CD4-positive, alpha-beta memory T cell (primary cell): Measurements from ENCODE around the gene ENSA. TPM values are rescaled to one million over a fixed set of nuclear protein-coding genes. Genes with fewer than 3 reads are reported as not detected.

ENCODE experiments used
- CTCF ChIA-PET: fragments of 350-600 bp; sonication (Branson Sonifier 250); formaldehyde crosslinking; loops from one replicate; lab custom pipeline; 2021; ENCODE audit warnings: inconsistent platforms; ENCODE audit not compliant: partially characterized antibody; lab: Charles Lee
- POLR2A ChIA-PET: fragments of 350-600 bp; sonication (Branson Sonifier 250); formaldehyde crosslinking; loops from one replicate; lab custom pipeline; 2021; ENCODE audit not compliant: partially characterized antibody; lab: Charles Lee
- DNase-seq, 5 donors: peaks; one replicate each; pipeline versions ENCODE4 v3.0.0 to v3.0.0-alpha.2; 2020 to 2022; ENCODE audit warnings: mixed read lengths in 1 of 5
- H3K27ac ChIP-seq: one replicate; pipeline ENCODE4 v1.7.0; 2013; ENCODE audit warnings: low read depth, low read length
- H3K27me3 ChIP-seq: 2 replicates; pipeline ENCODE4 v1.7.0; 2013; ENCODE audit warnings: mild to moderate bottlenecking, low read length, moderate library complexity; ENCODE audit not compliant: insufficient read depth
- H3K36me3 ChIP-seq: 2 replicates; pipeline ENCODE4 v1.7.0; 2013; ENCODE audit warnings: mild to moderate bottlenecking, low read length, moderate library complexity; ENCODE audit not compliant: insufficient read depth
- H3K4me1 ChIP-seq: 2 replicates; pipeline ENCODE4 v1.7.0; 2013; ENCODE audit warnings: mild to moderate bottlenecking, low read length, moderate library complexity; ENCODE audit not compliant: insufficient read depth
- H3K4me3 ChIP-seq, 2 donors: one replicate each; pipeline ENCODE4 v1.7.0; 2013; ENCODE audit warnings: low read length in 2 of 2, mild to moderate bottlenecking in 1 of 2
- H3K9me3 ChIP-seq, 2 donors: one replicate each; pipeline ENCODE4 v1.7.0; 2013; ENCODE audit warnings: low read length in 2 of 2, control low read depth in 1 of 2; ENCODE audit not compliant: control insufficient read depth in 1 of 2
- H3K27ac Mint-ChIP-seq, 7 donors: one replicate each; pipeline ENCODE4 v1.8.0; 2020 to 2021; ENCODE audit warnings: mixed read lengths in 7 of 7, mild to moderate bottlenecking in 6 of 7, inconsistent platforms in 3 of 7, moderate library complexity in 3 of 7
- H3K27me3 Mint-ChIP-seq, 2 donors: one replicate each; pipeline ENCODE4 v1.8.0; 2020 to 2021; ENCODE audit warnings: mixed read lengths in 2 of 2
- H3K36me3 Mint-ChIP-seq, 2 donors: one replicate each; pipeline ENCODE4 v1.8.0; 2020 to 2021; ENCODE audit warnings: mixed read lengths in 2 of 2, inconsistent platforms in 1 of 2, mild to moderate bottlenecking in 1 of 2
- H3K4me1 Mint-ChIP-seq, 4 donors: one replicate each; pipeline ENCODE4 v1.8.0; 2020 to 2021; ENCODE audit warnings: mixed read lengths in 4 of 4, mild to moderate bottlenecking in 1 of 4
- H3K4me3 Mint-ChIP-seq, 8 donors: one replicate each; pipeline ENCODE4 v1.8.0; 2020 to 2021; ENCODE audit warnings: mixed read lengths in 8 of 8, mild to moderate bottlenecking in 7 of 8, moderate library complexity in 6 of 8, inconsistent platforms in 3 of 8
- H3K9me3 Mint-ChIP-seq, 8 donors: one replicate each; pipeline ENCODE4 v1.8.0; 2020 to 2021; ENCODE audit warnings: mixed read lengths in 8 of 8, mild to moderate bottlenecking in 5 of 8, inconsistent platforms in 3 of 8, moderate library complexity in 1 of 8
- intact Hi-C: fragments of 100-400 bp; cut with micrococcal nuclease; formaldehyde crosslinking; loops from one replicate; pipeline ENCODE4 v1.15.1; 2023
- polyA plus RNA-seq, 2 donors: library from polyadenylated mRNA; unstranded; fragments of 300-500 nt; fragmentation: Illumina TruSeq; gene quantifications; one replicate each; pipeline ENCODE4 v1.2.3, GENCODE V29; 2021
- total RNA-seq, 2 experiments: library from RNA; stranded (reverse); gene quantifications; one replicate each; pipeline ENCODE4 v1.2.3, GENCODE V29; 2021

ENSA gene
- total RNA-seq (100 to 1,000 TPM in 1 of 2 experiments, 10 to 100 TPM in 1; 99.7 to 101 TPM), polyA plus RNA-seq (10 to 100 TPM; 52.4 to 55.2 TPM)

DNA sequence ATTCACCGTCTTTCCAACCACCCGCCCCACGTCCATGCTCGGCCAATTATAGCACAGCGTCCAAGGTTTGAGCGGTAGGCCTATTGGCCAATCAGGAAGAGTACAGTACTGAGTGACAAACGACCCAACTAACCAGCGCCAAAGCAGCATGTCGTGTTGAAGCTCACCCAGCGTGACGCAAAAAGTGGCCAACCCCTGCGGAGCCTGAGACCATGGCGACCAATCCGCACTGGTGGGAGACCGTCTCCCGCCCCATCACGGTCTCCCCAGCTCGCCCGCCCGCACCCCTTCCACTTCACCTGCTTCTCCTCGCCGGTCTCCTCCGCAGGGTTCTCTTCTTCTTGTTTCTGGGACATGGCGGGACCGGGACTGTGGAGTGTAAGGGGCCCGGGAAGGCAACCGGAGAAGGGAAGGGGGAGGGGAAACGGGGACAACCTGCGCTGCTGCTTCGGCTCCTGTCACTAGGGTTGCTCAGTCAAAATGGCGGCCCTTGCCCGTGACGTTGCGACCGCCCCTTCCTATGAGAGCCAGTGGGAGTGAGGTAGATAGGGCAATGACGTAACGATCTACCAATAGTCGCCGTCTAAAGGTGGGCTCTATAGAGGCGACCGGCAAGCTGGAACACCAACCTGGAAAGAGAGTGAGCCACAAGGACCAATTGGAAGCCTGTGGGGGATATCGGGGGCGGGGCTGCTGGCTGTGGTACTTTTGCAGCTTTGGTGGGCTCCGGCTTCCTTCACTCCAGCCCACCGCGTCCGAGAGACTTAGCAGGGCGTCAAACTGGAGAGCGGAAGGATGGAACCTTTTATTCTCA, at the start of gene ENSA:
Gene ENSA, minus strand, starts transcription at position 498 of the 814 bp plus-strand sequence. Its CDS starts 142 bp downstream, at position 356.
- no peaks in the 10 kb centered on the region for H3K27me3 Mint-ChIP-seq
- Histone ChIP-seq H3K27me3 (no peaks in the 10 kb centered on the region), H3K36me3 (peaks cover 28% of the 10 kb centered on the region), H3K27ac (peak within 1 kb of the TSS; percentile 98), H3K4me3 (peak within 1 kb of the TSS; percentile 78 to 80), H3K9me3 (no peaks in the 10 kb centered on the region), H3K4me1 (peaks cover 29% of the 10 kb centered on the region)
- H3K27ac Mint-ChIP-seq, result no peak within 1 kb of the TSS
- no peaks in the 10 kb centered on the region for H3K9me3 Mint-ChIP-seq
- intact Hi-C loops, result loop anchor here (1.0 to 5.0 kb wide), 8 partner anchors 18 to 393 kb away; partner anchors contain the start of genes ANP32E, GOLPH3L, MCL1 and RPRD2
- DNase-seq, result peak; percentile 98 to 99 (median 98)
- ChIA-PET POLR2A (interaction anchor here (0.6 to 5.9 kb wide), 24 partner anchors 9 to 742 kb away, joined by 3 to 191 read pairs (median 6); partner anchors contain the start of genes ANP32E, CERS2, CTSS and FALEC), CTCF (interaction anchor here (0.8 to 4.9 kb wide), 10 partner anchors 8 to 293 kb away, joined by 3 to 102 read pairs (median 4); partner anchors contain the start of gene MCL1)
- H3K36me3 Mint-ChIP-seq, result peaks cover 27 to 32% of the 10 kb centered on the region in 2 donors
- H3K4me1 Mint-ChIP-seq, result peaks cover 18 to 21% (median 21%) of the 10 kb centered on the region in 4 donors
- no peak within 1 kb of the TSS for H3K4me3 Mint-ChIP-seq

- H3K36me3 Mint-ChIP-seq, result peaks cover 9 to 28% of the 10 kb centered on the region in 2 donors
- ChIA-PET POLR2A (no interaction called here), CTCF (interaction anchor here (1.6 kb wide), 1 partner anchor 118 kb away, joined by 3 read pairs; no protein-coding TSS in a partner anchor)
- DNase-seq, result no peak
- H3K27ac Mint-ChIP-seq, result peak overlapping the region in 1 of 7 donors; percentile 66
- H3K27ac ChIP-seq, result no peak overlapping the region
- no peaks in the 10 kb centered on the region for H3K36me3 ChIP-seq
- peaks cover 3% of the 10 kb centered on the region for H3K4me1 ChIP-seq
- no peaks in the 10 kb centered on the region for H3K9me3 Mint-ChIP-seq
- H3K4me3 ChIP-seq, result no peak overlapping the region
- H3K4me1 Mint-ChIP-seq, result peaks cover 9 to 22% (median 12%) of the 10 kb centered on the region in 4 donors
- H3K4me3 Mint-ChIP-seq, result no peak overlapping the region
- no peaks in the 10 kb centered on the region for H3K27me3 ChIP-seq
- no peaks in the 10 kb centered on the region for H3K27me3 Mint-ChIP-seq
- intact Hi-C loops, result no loop called here
- H3K9me3 ChIP-seq, result no peaks in the 10 kb centered on the region
Observed at GRCh38 chr1:150678988-150679387, 49.6 kb upstream of the ENSA start.

DNA sequence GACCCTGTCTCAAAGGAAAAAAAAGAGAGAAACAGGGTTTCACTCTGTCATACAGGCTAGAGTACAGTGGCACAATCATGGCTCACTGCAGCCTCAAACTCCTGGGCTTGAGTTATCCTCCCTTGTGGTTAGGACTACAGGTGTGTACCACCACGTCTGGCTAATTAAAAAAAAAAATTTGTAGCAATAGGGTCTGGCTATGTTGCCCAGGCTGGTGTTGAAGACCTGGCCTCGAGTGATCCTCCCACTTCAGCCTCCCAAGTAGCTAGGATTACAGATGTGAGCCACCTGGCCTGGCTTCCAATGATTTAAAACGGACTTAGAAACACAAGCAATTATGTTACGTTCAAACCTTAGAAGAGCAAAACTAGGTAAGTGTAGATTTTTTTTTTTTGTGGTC, 45.5 kb upstream of the ENSA start:
- intact Hi-C loops, result no loop called here
- Histone ChIP-seq H3K27ac (no peak overlapping the region), H3K9me3 (no peaks in the 10 kb centered on the region), H3K4me3 (no peak overlapping the region), H3K36me3 (no peaks in the 10 kb centered on the region), H3K27me3 (no peaks in the 10 kb centered on the region), H3K4me1 (no peaks in the 10 kb centered on the region)
- H3K36me3 Mint-ChIP-seq, result peaks cover 10 to 14% of the 10 kb centered on the region in 2 donors
- H3K27ac Mint-ChIP-seq, result peak overlapping the region in 1 of 7 donors; percentile 80
- H3K4me1 Mint-ChIP-seq, result peaks cover 4 to 9% (median 6%) of the 10 kb centered on the region in 4 donors
- POLR2A ChIA-PET, result no interaction called here
- CTCF ChIA-PET, result no interaction called here
- no peak overlapping the region for H3K4me3 Mint-ChIP-seq
- no peak for DNase-seq
- no peaks in the 10 kb centered on the region for H3K9me3 Mint-ChIP-seq
- H3K27me3 Mint-ChIP-seq, result no peaks in the 10 kb centered on the region

DNA sequence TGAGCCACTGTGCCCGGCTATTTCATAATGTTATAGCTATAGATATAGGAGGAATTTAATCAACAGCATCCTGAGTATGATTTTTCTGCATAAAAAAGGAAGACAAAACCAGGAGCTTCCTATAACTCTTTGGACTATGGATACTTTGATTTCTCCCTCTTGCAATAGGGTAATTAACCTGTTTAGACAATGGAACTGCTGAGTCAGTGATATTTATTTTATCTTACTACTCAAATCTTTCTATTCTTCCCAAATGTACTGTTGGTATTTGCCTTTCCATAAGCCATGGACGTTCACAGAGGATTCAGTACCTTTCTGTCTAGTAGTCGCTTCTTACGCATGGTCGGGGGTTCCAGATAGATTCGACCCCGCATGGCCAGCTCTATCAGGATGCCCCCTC, 33.9 kb upstream of the ENSA start:
- Mint-ChIP-seq H3K9me3 (no peaks in the 10 kb centered on the region), H3K27ac (no peak overlapping the region), H3K4me3 (no peak overlapping the region), H3K27me3 (no peaks in the 10 kb centered on the region), H3K36me3 (peaks cover 34 to 38% of the 10 kb centered on the region in 2 donors), H3K4me1 (peaks cover 0 to 10% (median 5%) of the 10 kb centered on the region in 4 donors)
- Histone ChIP-seq H3K9me3 (no peaks in the 10 kb centered on the region), H3K4me1 (no peaks in the 10 kb centered on the region), H3K36me3 (peaks cover 26% of the 10 kb centered on the region), H3K27me3 (no peaks in the 10 kb centered on the region), H3K4me3 (no peak overlapping the region), H3K27ac (no peak overlapping the region)
- DNase-seq, result no peak
- intact Hi-C loops, result no loop called here
- POLR2A ChIA-PET, result no interaction called here
- CTCF ChIA-PET, result no interaction called here

DNA sequence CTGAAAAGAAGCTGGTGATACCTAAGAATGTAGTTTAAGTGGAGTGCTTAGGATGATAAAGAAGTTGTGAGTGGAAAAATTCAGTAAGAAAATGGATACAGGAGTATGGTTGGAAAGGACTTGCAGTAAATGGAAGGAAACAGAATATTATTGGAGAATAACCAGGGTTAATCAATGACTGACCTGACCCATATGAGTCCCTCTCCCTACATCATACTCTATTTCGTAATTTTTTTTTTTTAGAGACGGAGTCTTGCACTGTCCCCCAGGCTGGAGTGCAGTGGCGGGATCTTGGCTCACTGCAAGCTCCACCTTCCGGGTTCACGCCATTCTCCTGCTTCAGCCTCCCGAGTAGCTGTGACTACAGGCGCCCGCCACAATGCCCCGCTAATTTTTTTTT, 33.4 kb upstream of the ENSA start:
- Histone ChIP-seq H3K9me3 (no peaks in the 10 kb centered on the region), H3K4me3 (no peak overlapping the region), H3K27me3 (no peaks in the 10 kb centered on the region), H3K4me1 (no peaks in the 10 kb centered on the region), H3K36me3 (peaks cover 26% of the 10 kb centered on the region), H3K27ac (no peak overlapping the region)
- Mint-ChIP-seq H3K9me3 (no peaks in the 10 kb centered on the region), H3K4me3 (no peak overlapping the region), H3K36me3 (peaks cover 38 to 43% of the 10 kb centered on the region in 2 donors), H3K27ac (peak overlapping the region in 5 of 7 donors; percentile 6 to 85 (median 67)), H3K4me1 (peaks cover 0 to 11% (median 5%) of the 10 kb centered on the region in 4 donors), H3K27me3 (no peaks in the 10 kb centered on the region)
- DNase-seq, result no peak
- ChIA-PET POLR2A (no interaction called here), CTCF (no interaction called here)
- intact Hi-C loops, result no loop called here

DNA sequence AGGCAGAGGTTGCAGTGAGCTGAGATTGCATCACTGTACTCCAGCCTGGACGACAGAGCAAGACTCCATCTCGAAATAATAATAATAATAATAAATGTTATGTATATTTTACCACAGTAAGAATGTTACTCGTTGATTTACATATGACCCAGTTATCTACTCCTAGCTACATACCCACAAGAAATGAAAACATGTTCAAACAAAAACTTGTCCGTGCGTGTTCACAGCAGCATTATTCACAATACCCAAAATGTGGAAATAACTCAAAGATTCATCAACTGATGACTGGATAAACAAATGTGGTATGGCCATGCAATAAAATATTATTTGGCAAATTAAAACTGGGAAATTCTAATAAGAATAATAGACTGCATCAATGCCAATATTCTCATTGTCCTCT, 31.7 kb upstream of the ENSA start:
- no peaks in the 10 kb centered on the region for H3K4me1 ChIP-seq
- H3K27me3 ChIP-seq, result no peaks in the 10 kb centered on the region
- H3K9me3 ChIP-seq, result no peaks in the 10 kb centered on the region
- no peak for DNase-seq
- Mint-ChIP-seq H3K27me3 (no peaks in the 10 kb centered on the region), H3K27ac (no peak overlapping the region), H3K4me1 (peaks cover 0 to 10% (median 4%) of the 10 kb centered on the region in 4 donors), H3K9me3 (no peaks in the 10 kb centered on the region), H3K4me3 (no peak overlapping the region), H3K36me3 (peaks cover 37 to 53% of the 10 kb centered on the region in 2 donors)
- no peak overlapping the region for H3K27ac ChIP-seq
- no peak overlapping the region for H3K4me3 ChIP-seq
- ChIA-PET CTCF (interaction anchor here (1.0 kb wide), 1 partner anchor 82 kb away, joined by 3 read pairs; the partner anchor contains the start of gene MCL1), POLR2A (interaction anchor here (1.3 kb wide), 1 partner anchor 32 kb away, joined by 3 read pairs; the partner anchor contains the start of gene ENSA)
- intact Hi-C loops, result no loop called here
- peaks cover 26% of the 10 kb centered on the region for H3K36me3 ChIP-seq

- Mint-ChIP-seq H3K4me1 (peaks cover 0 to 7% (median 2%) of the 10 kb centered on the region in 4 donors), H3K4me3 (no peak overlapping the region), H3K36me3 (peaks cover 33 to 49% of the 10 kb centered on the region in 2 donors), H3K27me3 (no peaks in the 10 kb centered on the region), H3K9me3 (no peaks in the 10 kb centered on the region), H3K27ac (no peak overlapping the region)
- Histone ChIP-seq H3K36me3 (peaks cover 26% of the 10 kb centered on the region), H3K27ac (no peak overlapping the region), H3K4me3 (no peak overlapping the region), H3K27me3 (no peaks in the 10 kb centered on the region), H3K4me1 (no peaks in the 10 kb centered on the region), H3K9me3 (no peaks in the 10 kb centered on the region)
- CTCF ChIA-PET, result no interaction called here
- intact Hi-C loops, result no loop called here
- DNase-seq, result no peak
- POLR2A ChIA-PET, result interaction anchor here (1.3 kb wide), 1 partner anchor 31 kb away, joined by 3 read pairs; the partner anchor contains the start of gene ENSA
Observed at GRCh38 chr1:150660584-150660983, 31.2 kb upstream of the ENSA start.
